MG63 (cell line): ENCODE results near the gene CEACAM20. TPM values are rescaled to one million over a fixed set of nuclear protein-coding genes. Genes with fewer than 3 reads are reported as not detected.
A peak's percentile ranks its signal among the peaks of the same experiment; 100 is the strongest.
"Not testable (repeated sequence)": the region's sequence is repeated elsewhere in the genome, so short reads cannot be mapped to it uniquely, and the experiment has no call there.

Source experiments
- DNase-seq: peaks from one replicate; pipeline ENCODE4 v3.0.0-alpha.2; 2020
- H3K27me3 ChIP-seq: fragments of 250-450 bp; sonication (Bioruptor Pico); 2 replicates; pipeline ENCODE4 v1.5.1; 2020; ENCODE audit warnings: mild to moderate bottlenecking, moderate library complexity
- H3K36me3 ChIP-seq: fragments of 250-450 bp; sonication (Bioruptor Pico); 2 replicates; pipeline ENCODE4 v1.5.1; 2020; ENCODE audit warnings: mild to moderate bottlenecking, moderate library complexity
- H3K4me3 ChIP-seq: fragments of 250-450 bp; sonication (Bioruptor Pico); 2 replicates; pipeline ENCODE4 v1.5.1; 2020; ENCODE audit warnings: mild to moderate bottlenecking, moderate library complexity
- H3K9me3 ChIP-seq: fragments of 250-450 bp; sonication (Bioruptor Pico); 2 replicates; pipeline ENCODE4 v1.5.1; 2020; ENCODE audit warnings: mild to moderate bottlenecking, moderate library complexity
- total RNA-seq: library from RNA; depleted of rRNA; stranded (reverse); fragments of >200 nt; shearing (Covaris generic); gene quantifications from 2 replicates; pipeline ENCODE4 v1.2.3, GENCODE V29; 2014; ENCODE audit warnings: low replicate concordance

CEACAM20 gene
- total RNA-seq, 1 experiment from 2014 or later: not detected

DNA sequence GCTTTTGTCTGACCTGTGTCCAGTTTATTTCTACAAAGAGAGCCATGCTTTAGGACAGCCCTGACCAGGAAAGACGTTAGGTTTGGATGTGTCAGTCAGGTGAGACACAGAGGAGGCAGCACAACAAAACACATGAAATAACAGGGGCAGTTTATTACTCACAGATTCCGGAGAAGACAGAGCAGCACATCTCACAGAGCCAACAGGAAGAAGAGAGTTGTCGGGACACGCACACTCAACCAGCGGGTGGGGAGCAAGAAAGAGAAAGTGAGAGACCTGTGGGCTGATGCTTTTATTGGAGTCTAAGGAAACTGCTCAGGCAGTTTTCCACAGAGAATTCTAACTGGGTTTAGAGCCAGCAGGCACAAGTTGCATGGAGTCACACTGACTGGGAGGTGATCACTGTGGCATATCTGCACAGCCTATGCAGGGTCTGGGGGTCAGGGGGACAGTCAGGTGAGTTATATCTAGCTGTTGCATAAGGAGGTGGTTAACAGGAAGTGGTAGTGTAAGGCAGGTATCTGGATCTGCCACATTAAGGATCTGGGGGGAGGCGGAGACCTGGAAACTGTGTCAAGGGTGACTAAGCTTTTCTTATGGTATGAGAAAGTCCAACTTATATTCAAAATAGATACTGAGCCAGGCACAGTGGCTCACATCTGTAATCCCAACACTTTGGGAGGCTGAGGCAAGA is 24.1 kb upstream of the CEACAM20 start:
- DNase-seq: peak; percentile 44
- no peaks in the 10 kb centered on the region for H3K9me3 ChIP-seq
- H3K4me3 ChIP-seq: no peak overlapping the region
- H3K36me3 ChIP-seq: no peaks in the 10 kb centered on the region
- H3K27me3 ChIP-seq: no peaks in the 10 kb centered on the region

DNA sequence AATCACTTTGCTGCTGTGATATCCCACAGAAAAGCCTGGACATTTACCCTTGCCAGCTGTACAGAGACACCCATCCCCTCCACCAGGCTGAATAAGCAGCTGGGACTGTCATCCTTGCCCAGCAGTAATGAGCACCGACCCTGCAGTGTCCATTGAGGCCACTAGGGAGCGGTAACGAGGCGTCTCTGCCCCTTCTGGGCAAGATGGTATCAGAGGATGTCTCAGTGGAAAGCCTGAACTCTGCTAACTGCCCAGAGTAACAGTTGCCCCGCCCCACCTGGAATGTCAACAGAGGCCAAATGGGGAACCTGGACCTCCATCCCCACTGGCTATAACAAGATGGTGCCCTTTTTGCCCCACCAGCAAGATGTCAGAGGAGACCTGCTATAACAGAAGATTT is 22.8 kb upstream of the CEACAM20 start:
- H3K9me3 ChIP-seq: no peaks in the 10 kb centered on the region
- H3K36me3 ChIP-seq: no peaks in the 10 kb centered on the region
- no peaks in the 10 kb centered on the region for H3K27me3 ChIP-seq
- no peak overlapping the region for H3K4me3 ChIP-seq
- DNase-seq: peak; percentile 53

GRCh38 chr19:44551850-44552249 is 22.4 kb upstream of the CEACAM20 start:
- Histone ChIP-seq H3K27me3 (no peaks in the 10 kb centered on the region), H3K36me3 (no peaks in the 10 kb centered on the region), H3K9me3 (no peaks in the 10 kb centered on the region), H3K4me3 (no peak overlapping the region)
- DNase-seq: no peak

DNA sequence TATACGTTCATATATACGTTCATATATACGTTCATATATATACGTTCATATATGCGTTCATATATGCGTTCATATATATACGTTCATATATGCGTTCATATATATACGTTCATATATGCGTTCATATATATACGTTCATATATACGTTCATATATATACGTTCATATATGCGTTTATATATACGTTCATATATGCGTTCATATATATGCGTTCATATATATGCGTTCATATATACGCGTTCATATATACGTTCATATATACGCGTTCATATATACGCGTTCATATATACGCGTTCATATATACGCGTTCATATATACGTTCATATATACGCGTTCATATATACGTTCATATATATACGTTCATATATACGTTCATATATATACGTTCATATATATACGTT is 21.5 kb upstream of the CEACAM20 start:
- not testable (repeated sequence) for H3K36me3 ChIP-seq, H3K9me3 ChIP-seq, H3K27me3 ChIP-seq, DNase-seq, H3K4me3 ChIP-seq

GRCh38 chr19:44549507-44549906 is 20.0 kb upstream of the CEACAM20 start:
- H3K27me3 ChIP-seq: no peaks in the 10 kb centered on the region; the same call in 1 of the 2 replicates
- no peak for DNase-seq
- H3K9me3 ChIP-seq: no peaks in the 10 kb centered on the region; the same call in 1 of the 2 replicates

DNA sequence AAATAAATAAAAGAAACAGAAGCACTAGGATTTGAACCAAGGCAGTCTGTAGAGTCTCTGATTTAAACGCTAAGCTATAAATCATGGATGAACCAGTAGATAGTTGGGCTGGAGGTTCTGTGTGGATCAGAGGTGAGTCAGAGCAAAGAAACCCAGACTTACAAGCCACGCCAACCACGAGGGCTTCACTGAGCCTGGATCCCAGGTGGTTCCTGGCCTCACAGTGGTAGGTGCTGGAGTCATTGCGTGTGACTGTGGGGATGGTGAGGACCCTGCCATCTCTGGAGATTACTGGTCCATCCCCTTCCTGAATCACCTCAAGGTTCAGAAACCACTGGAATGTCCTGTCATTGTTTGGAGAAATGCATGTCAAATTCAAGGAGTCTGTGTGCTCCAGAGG is 19.3 kb upstream of the CEACAM20 start:
- Histone ChIP-seq H3K9me3 (no peaks in the 10 kb centered on the region; the same call in 1 of the 2 replicates), H3K4me3 (no peak overlapping the region), H3K36me3 (no peaks in the 10 kb centered on the region), H3K27me3 (no peaks in the 10 kb centered on the region; the same call in 1 of the 2 replicates)
- peak; percentile 74 for DNase-seq

More at GRCh38 chr19:44549507-44549906, 20.0 kb upstream of the CEACAM20 start:
- Histone ChIP-seq H3K4me3 (no peak overlapping the region), H3K36me3 (no peaks in the 10 kb centered on the region)

DNA sequence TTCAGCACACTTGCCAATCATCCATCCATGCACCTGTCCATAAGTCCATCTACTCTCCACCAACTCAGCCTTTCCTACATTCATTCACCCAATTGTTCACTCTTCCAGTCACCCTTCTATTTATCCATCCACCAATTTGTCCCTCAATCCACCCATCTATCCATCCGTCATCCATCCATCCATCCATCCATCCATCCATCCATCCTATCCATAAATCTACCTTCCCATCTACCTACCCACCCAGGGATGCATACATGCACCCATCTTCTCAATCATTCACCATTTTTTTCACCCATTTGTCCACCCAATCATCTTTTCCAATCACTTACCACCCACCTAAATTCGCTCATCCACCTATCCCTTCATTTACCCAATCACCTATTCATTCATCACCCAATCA is 14.6 kb upstream of the CEACAM20 start:
- Histone ChIP-seq H3K36me3 (no peaks in the 10 kb centered on the region), H3K9me3 (no peaks in the 10 kb centered on the region; the same call in 1 of the 2 replicates), H3K27me3 (peaks cover under 1% of the 10 kb centered on the region; the same call in 1 of the 2 replicates), H3K4me3 (no peak overlapping the region)
- no peak for DNase-seq

GRCh38 chr19:44542671-44543070 is 13.2 kb upstream of the CEACAM20 start:
- no peak for DNase-seq
- peaks cover 5% of the 10 kb centered on the region for H3K27me3 ChIP-seq
- H3K36me3 ChIP-seq: no peaks in the 10 kb centered on the region

GRCh38 chr19:44540736-44541135 is 11.3 kb upstream of the CEACAM20 start:
- DNase-seq: no peak
- H3K9me3 ChIP-seq: no peaks in the 10 kb centered on the region; the same call in 1 of the 2 replicates
- H3K4me3 ChIP-seq: no peak overlapping the region
- no peaks in the 10 kb centered on the region for H3K36me3 ChIP-seq
- peaks cover 5% of the 10 kb centered on the region for H3K27me3 ChIP-seq

More at GRCh38 chr19:44542671-44543070, 13.2 kb upstream of the CEACAM20 start:
- H3K9me3 ChIP-seq: no peaks in the 10 kb centered on the region; the same call in 1 of the 2 replicates
- no peak overlapping the region for H3K4me3 ChIP-seq

DNA sequence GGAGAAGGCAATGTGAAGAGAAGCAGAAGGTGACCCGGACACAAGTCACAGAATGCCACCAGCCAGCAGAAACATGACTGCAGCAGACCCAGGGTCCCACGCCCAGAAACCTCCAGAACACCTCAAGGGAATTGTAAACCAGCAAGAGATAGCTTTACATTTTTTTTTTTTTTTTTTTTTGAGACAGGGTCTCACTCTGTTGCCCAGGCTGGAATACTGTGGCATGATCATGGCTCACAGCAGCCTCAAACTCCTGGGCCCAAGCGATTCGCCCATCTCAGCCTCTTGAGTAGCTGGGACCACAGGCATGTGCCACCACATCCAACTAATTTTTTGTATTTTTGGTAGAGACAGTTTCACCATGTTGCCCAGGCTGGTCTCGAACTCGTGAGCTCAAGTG is 10.5 kb upstream of the CEACAM20 start:
- DNase-seq: no peak

GRCh38 chr19:44539236-44539826 is 9.9 kb upstream of the CEACAM20 start:
- peak; percentile 48 for DNase-seq
- Histone ChIP-seq H3K9me3 (no peaks in the 10 kb centered on the region; the same call in 1 of the 2 replicates), H3K27me3 (peaks cover 5% of the 10 kb centered on the region)

More for the DNA sequence above, 10.5 kb upstream of the CEACAM20 start:
- H3K27me3 ChIP-seq: peaks cover 5% of the 10 kb centered on the region
- no peaks in the 10 kb centered on the region; the same call in 1 of the 2 replicates for H3K9me3 ChIP-seq
- no peak overlapping the region for H3K4me3 ChIP-seq
- no peaks in the 10 kb centered on the region for H3K36me3 ChIP-seq

DNA sequence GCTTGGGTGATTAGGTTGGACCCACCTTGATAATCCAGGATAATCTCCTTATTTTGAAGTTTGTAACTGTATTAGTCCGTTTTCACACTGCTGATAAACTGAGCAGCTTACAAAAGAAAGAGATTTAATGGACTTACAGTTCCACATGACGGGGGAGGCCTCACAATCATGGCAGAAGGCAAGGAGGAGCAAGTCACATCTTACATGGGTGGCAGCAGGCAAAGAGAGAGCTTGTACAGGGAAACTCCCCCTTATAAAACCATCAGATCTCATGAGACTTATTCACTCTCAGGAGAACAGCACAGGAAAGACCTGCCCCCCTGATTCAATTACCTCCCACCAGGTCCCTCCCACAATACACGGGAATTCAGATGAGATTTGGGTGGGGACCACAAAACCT is 5.9 kb upstream of the CEACAM20 start:
- not testable (repeated sequence) for H3K9me3 ChIP-seq, H3K36me3 ChIP-seq, DNase-seq, H3K27me3 ChIP-seq, H3K4me3 ChIP-seq

More at GRCh38 chr19:44539236-44539826, 9.9 kb upstream of the CEACAM20 start:
- no peaks in the 10 kb centered on the region for H3K36me3 ChIP-seq
- no peak overlapping the region for H3K4me3 ChIP-seq

DNA sequence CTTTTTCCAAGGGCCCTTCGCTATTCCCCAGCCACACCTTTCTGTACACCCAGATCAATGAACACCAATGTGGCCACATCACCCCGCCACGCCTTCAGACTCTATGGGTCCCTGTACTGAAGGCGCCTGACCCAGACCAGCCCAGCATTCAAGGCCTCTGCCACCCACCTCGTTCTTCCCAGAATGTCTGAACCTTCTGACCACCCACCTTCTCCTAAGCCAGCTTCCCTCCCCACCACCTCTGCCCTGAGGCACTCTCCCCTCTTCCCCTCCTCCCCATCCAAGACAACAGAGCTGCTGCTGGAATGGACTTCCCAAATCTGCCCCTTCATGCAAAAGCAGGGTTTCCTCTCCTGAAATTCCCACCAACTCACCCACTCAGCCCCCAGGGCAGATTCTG is 3.3 kb upstream of the CEACAM20 start:
- H3K4me3 ChIP-seq: no peak overlapping the region
- H3K27me3 ChIP-seq: no peaks in the 10 kb centered on the region; the same call in 1 of the 2 replicates
- no peak for DNase-seq
- H3K36me3 ChIP-seq: no peaks in the 10 kb centered on the region
- H3K9me3 ChIP-seq: no peaks in the 10 kb centered on the region; the same call in 1 of the 2 replicates

- H3K9me3 ChIP-seq: no peaks in the 10 kb centered on the region
- DNase-seq: peak; percentile 68
- no peak overlapping the region for H3K4me3 ChIP-seq
- peaks cover under 1% of the 10 kb centered on the region; the same call in 1 of the 2 replicates for H3K27me3 ChIP-seq
- no peaks in the 10 kb centered on the region for H3K36me3 ChIP-seq
Measured at GRCh38 chr19:44530777-44531176, 1.3 kb upstream of the CEACAM20 start.

DNA sequence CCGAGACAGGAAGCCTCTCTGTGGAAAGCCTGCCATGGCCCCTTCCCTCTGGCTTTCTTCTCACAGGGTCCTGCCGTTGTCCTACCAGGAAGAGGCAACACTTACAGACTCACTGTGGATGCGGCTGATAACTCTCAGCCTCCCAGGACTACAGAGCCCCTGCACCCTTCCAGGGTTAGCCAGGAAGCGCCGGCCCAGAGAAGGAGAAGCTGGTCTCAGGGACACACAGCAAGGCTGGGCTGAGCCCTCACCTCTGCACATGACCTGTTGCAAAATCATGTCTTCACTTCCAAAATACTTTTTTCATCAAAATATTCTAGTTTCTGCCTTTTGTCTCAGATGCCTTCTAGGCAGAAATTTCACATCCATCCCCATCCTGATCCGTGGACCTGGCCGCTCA is 1.9 kb downstream of the CEACAM20 start:
- no peaks in the 10 kb centered on the region for H3K36me3 ChIP-seq
- peaks cover 6% of the 10 kb centered on the region for H3K27me3 ChIP-seq
- no peak overlapping the region for H3K4me3 ChIP-seq
- no peaks in the 10 kb centered on the region for H3K9me3 ChIP-seq
- no peak for DNase-seq

GRCh38 chr19:44525721-44526430 is 3.6 kb downstream of the CEACAM20 start:
- no peaks in the 10 kb centered on the region for H3K36me3 ChIP-seq
- H3K9me3 ChIP-seq: no peaks in the 10 kb centered on the region
- H3K4me3 ChIP-seq: no peak overlapping the region
- H3K27me3 ChIP-seq: peaks cover 6% of the 10 kb centered on the region
- no peak for DNase-seq

DNA sequence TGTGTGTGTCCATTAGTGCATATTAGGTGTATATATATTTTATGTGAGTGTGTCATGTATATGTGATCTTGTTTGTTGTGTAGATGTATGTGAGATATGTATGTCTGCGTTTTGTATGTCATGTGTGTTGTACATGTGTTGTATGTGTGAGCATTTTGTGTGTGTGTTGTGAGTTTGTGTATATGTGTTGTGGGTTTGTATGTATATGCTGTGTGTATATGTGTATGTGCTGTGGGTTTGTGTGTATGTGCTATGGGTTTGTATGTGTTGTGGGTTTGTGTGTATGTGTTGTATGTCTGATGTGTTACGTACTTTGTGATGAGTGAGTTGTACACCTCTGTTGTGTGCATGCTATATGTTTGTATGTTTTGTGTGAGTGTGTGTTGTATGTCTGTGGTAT is 8.1 kb downstream of the CEACAM20 start:
- no peak overlapping the region for H3K4me3 ChIP-seq

More for the DNA sequence above, 8.1 kb downstream of the CEACAM20 start:
- Histone ChIP-seq H3K27me3 (peaks cover 6% of the 10 kb centered on the region), H3K36me3 (no peaks in the 10 kb centered on the region), H3K9me3 (peaks cover under 1% of the 10 kb centered on the region; the same call in 1 of the 2 replicates)
- DNase-seq: no peak
